CD8-positive, alpha-beta memory T cell (primary cell): Measurements from ENCODE around the gene GPR155. TPM values are rescaled to one million over a fixed set of nuclear protein-coding genes. Genes with fewer than 3 reads are reported as not detected.

Experiments used
- CTCF ChIA-PET: fragments of 350-600 bp; sonication (Branson Sonifier 250); formaldehyde crosslinking; loops from one replicate; lab custom pipeline; 2021; ENCODE audit warnings: antibody characterized with exemption; lab: Charles Lee
- POLR2A ChIA-PET: fragments of 350-600 bp; sonication (Branson Sonifier 250); formaldehyde crosslinking; loops from one replicate; lab custom pipeline; 2021; ENCODE audit warnings: antibody characterized with exemption; lab: Charles Lee
- DNase-seq, 5 donors: peaks; one replicate each; pipeline versions ENCODE4 v3.0.0 to v3.0.0-alpha.2; 2020 to 2022; ENCODE audit warnings: mixed read lengths in 1 of 5
- H3K27ac ChIP-seq: one replicate; pipeline ENCODE4 v1.7.0; 2013; ENCODE audit warnings: low read depth, mild to moderate bottlenecking, low read length, moderate library complexity
- H3K27me3 ChIP-seq: 2 replicates; pipeline ENCODE4 v1.7.0; 2013; ENCODE audit warnings: low read length, mild to moderate bottlenecking; ENCODE audit not compliant: insufficient read depth, poor library complexity, severe bottlenecking
- H3K36me3 ChIP-seq: 2 replicates; pipeline ENCODE4 v1.7.0; 2013; ENCODE audit warnings: mild to moderate bottlenecking, low read length, moderate library complexity; ENCODE audit not compliant: insufficient read depth
- H3K4me1 ChIP-seq: 2 replicates; pipeline ENCODE4 v1.7.0; 2013; ENCODE audit warnings: mild to moderate bottlenecking, low read length, moderate library complexity; ENCODE audit not compliant: insufficient read depth
- H3K4me3 ChIP-seq: 2 replicates; pipeline ENCODE4 v1.7.0; 2013; ENCODE audit warnings: mild to moderate bottlenecking, low read length
- H3K9me3 ChIP-seq: 2 replicates; pipeline ENCODE4 v1.7.0; 2013; ENCODE audit warnings: mild to moderate bottlenecking, low read length
- H3K27ac Mint-ChIP-seq, 8 donors: one replicate each; pipeline ENCODE4 v1.8.0; 2020 to 2021; ENCODE audit warnings: mixed read lengths in 8 of 8, mild to moderate bottlenecking in 6 of 8, inconsistent platforms in 3 of 8, moderate library complexity in 3 of 8
- H3K27me3 Mint-ChIP-seq, 2 donors: one replicate each; pipeline ENCODE4 v1.8.0; 2020 to 2021; ENCODE audit warnings: mixed read lengths in 2 of 2, mild to moderate bottlenecking in 1 of 2, moderate library complexity in 1 of 2
- H3K36me3 Mint-ChIP-seq, 3 donors: one replicate each; pipeline ENCODE4 v1.8.0; 2020 to 2021; ENCODE audit warnings: mixed read lengths in 3 of 3, inconsistent platforms in 1 of 3, mild to moderate bottlenecking in 1 of 3
- H3K4me1 Mint-ChIP-seq, 3 donors: one replicate each; pipeline ENCODE4 v1.8.0; 2020 to 2021; ENCODE audit warnings: mixed read lengths in 3 of 3, inconsistent platforms in 1 of 3, mild to moderate bottlenecking in 1 of 3
- H3K4me3 Mint-ChIP-seq, 7 donors: one replicate each; pipeline ENCODE4 v1.8.0; 2020 to 2021; ENCODE audit warnings: mixed read lengths in 7 of 7, mild to moderate bottlenecking in 6 of 7, moderate library complexity in 4 of 7, inconsistent platforms in 2 of 7
- H3K9me3 Mint-ChIP-seq, 5 donors: one replicate each; pipeline ENCODE4 v1.8.0; 2020 to 2022; ENCODE audit warnings: mixed read lengths in 5 of 5, mild to moderate bottlenecking in 3 of 5, moderate library complexity in 2 of 5, inconsistent platforms in 1 of 5
- polyA plus RNA-seq: library from polyadenylated mRNA; unstranded; fragments of 300-500 nt; fragmentation: Illumina TruSeq; gene quantifications from one replicate; pipeline ENCODE4 v1.2.3, GENCODE V29; 2021
- total RNA-seq, 2 experiments: library from RNA; stranded (reverse); gene quantifications; one replicate each; pipeline ENCODE4 v1.2.3, GENCODE V29; 2021

The GPR155 gene
- total and polyA plus RNA-seq, 3 experiments from 2014 or later = 4.5 to 12.6 (median 6.2) TPM

DNA sequence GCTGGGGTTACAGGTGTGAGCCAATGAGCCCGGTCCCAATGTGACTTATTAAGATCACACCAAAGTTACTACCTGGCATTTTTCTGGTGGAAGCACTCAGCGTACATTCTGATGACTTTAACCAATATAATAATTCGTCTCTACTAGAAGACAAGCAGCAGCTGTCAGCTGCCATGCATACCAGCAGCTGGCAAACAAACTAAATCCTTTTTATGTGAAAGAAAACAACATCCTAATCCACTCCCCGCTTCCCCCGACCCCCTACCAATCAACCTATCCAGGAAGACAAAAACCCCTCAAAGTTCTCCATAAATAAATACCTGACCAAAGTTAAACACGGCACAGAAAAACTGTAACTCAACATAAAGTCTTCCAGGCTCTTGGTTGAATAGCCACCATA is 42.1 kb downstream of the GPR155 start:
- ChIA-PET POLR2A (no interaction called here), CTCF (no interaction called here)
- Histone ChIP-seq H3K9me3 (no peaks in the 10 kb centered on the region), H3K36me3 (peaks cover 27% of the 10 kb centered on the region), H3K27ac (no peak overlapping the region), H3K4me3 (no peak overlapping the region), H3K4me1 (no peaks in the 10 kb centered on the region), H3K27me3 (no peaks in the 10 kb centered on the region)
- Mint-ChIP-seq H3K27me3 (no peaks in the 10 kb centered on the region), H3K4me3 (no peak overlapping the region), H3K9me3 (no peaks in the 10 kb centered on the region), H3K4me1 (peaks cover 0 to 5% (median 1%) of the 10 kb centered on the region in 3 donors), H3K27ac (peak overlapping the region in 1 of 8 donors; percentile 39), H3K36me3 (peaks cover 14 to 79% (median 27%) of the 10 kb centered on the region in 3 donors)
- no peak for DNase-seq

- Histone ChIP-seq H3K36me3 (peaks cover 30% of the 10 kb centered on the region), H3K4me1 (no peaks in the 10 kb centered on the region), H3K27me3 (no peaks in the 10 kb centered on the region), H3K9me3 (no peaks in the 10 kb centered on the region), H3K27ac (no peak overlapping the region), H3K4me3 (no peak overlapping the region)
- H3K4me3 Mint-ChIP-seq = no peak overlapping the region
- H3K9me3 Mint-ChIP-seq = no peaks in the 10 kb centered on the region
- CTCF ChIA-PET = no interaction called here
- DNase-seq = no peak
- POLR2A ChIA-PET = no interaction called here
- no peaks in the 10 kb centered on the region for H3K4me1 Mint-ChIP-seq
- peak overlapping the region in 2 of 8 donors; percentile 33 to 55 for H3K27ac Mint-ChIP-seq
- peaks cover 7 to 80% (median 18%) of the 10 kb centered on the region in 3 donors for H3K36me3 Mint-ChIP-seq
- H3K27me3 Mint-ChIP-seq = no peaks in the 10 kb centered on the region
Observed at GRCh38 chr2:174442546-174443510, 44.0 kb downstream of the GPR155 start.

DNA sequence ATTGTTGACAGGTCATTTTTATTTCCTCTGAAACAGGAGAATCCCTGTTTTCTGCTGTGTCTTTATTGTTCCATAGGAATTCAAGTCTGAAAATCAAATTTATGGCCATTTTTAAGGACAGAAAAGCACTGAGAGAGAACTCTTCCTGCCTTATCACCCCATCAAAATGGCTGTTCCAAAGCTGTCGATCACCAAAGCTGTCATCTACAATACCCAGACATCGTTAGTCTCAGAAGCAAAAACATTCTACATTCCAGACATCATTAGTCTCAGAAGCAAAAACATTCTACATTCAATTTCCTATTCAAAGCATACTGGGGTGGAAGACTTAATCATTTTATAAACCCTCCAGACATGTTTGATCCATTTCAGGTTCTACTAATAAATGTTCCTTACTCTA is 46.9 kb downstream of the GPR155 start:
- Histone ChIP-seq H3K4me1 (no peaks in the 10 kb centered on the region), H3K27me3 (no peaks in the 10 kb centered on the region), H3K36me3 (peaks cover 32% of the 10 kb centered on the region), H3K27ac (no peak overlapping the region), H3K9me3 (no peaks in the 10 kb centered on the region), H3K4me3 (no peak overlapping the region)
- Mint-ChIP-seq H3K27ac (no peak overlapping the region), H3K4me1 (no peaks in the 10 kb centered on the region), H3K9me3 (no peaks in the 10 kb centered on the region), H3K27me3 (no peaks in the 10 kb centered on the region), H3K36me3 (peaks cover 9 to 83% (median 13%) of the 10 kb centered on the region in 3 donors), H3K4me3 (no peak overlapping the region)
- ChIA-PET CTCF (no interaction called here), POLR2A (no interaction called here)
- no peak for DNase-seq

DNA sequence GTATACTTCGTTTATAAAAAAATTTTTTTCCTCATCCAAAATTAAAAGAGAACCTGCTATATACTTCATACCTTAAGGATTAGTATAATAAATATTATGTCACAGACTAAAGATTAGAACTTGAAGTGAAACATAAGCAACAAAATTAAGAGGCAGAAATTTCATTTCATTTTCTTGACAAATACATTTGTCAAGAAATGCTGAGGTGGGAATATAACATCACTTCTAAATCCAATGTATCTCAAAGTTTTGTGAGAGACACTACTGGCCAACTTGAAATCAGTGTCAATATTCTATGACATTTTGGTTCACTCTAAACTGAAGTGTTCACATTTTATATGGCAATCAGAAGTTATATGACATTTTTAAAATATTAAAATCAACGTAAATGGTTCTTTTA is 47.5 kb downstream of the GPR155 start:
- H3K27me3 Mint-ChIP-seq = no peaks in the 10 kb centered on the region
- H3K4me1 Mint-ChIP-seq = no peaks in the 10 kb centered on the region
- ChIA-PET POLR2A (no interaction called here), CTCF (no interaction called here)
- H3K9me3 ChIP-seq = no peaks in the 10 kb centered on the region
- H3K4me3 Mint-ChIP-seq = no peak overlapping the region
- DNase-seq = no peak
- H3K9me3 Mint-ChIP-seq = no peaks in the 10 kb centered on the region
- H3K36me3 Mint-ChIP-seq = peaks cover 6 to 80% (median 10%) of the 10 kb centered on the region in 3 donors
- no peak overlapping the region for H3K4me3 ChIP-seq
- no peaks in the 10 kb centered on the region for H3K4me1 ChIP-seq
- H3K36me3 ChIP-seq = peaks cover 26% of the 10 kb centered on the region
- H3K27ac Mint-ChIP-seq = no peak overlapping the region
- H3K27ac ChIP-seq = no peak overlapping the region
- no peaks in the 10 kb centered on the region for H3K27me3 ChIP-seq

DNA sequence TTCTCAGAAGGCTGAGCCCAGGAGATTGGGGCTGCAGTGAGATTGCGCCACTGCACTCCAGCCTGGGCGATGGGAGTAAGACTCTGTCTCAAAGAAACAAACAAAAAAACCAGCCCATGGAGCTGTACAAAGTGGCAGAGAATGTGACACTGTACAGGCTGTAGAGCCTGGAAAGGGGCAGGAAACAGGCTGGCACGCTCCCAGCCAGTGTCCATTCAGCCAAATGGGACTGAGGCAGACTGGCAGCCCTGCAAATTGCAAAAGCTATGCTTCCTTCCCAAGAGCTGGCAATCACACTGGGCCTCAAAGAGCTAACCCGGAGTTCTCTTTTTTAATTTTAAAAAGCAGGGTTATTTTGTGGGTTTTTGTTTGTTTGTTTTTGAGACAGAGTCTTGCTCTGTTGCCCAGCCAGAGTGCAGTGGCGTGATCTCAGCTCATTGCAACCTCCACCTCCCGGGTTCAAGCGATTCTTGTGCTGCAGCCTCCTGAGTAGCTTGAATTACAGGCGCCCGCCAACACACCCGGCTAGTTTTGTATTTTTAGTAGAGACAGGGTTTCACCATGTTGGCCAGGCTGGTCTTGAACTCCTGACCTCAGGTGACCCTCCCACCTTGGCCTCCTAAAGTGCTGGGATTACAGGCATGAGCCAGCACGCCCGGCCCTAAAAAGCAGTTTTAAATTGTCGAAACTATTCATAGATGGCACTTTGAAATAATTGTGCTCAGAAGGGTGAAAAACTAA is 48.5 kb downstream of the GPR155 start:
- CTCF ChIA-PET = no interaction called here
- POLR2A ChIA-PET = interaction anchor here (0.6 kb wide), 1 partner anchor 10 kb away, joined by 6 read pairs; no protein-coding TSS in a partner anchor
- H3K27me3 Mint-ChIP-seq = no peaks in the 10 kb centered on the region
- H3K27me3 ChIP-seq = no peaks in the 10 kb centered on the region
- H3K27ac ChIP-seq = no peak overlapping the region
- H3K4me3 Mint-ChIP-seq = no peak overlapping the region
- H3K4me3 ChIP-seq = no peak overlapping the region
- no peaks in the 10 kb centered on the region for H3K4me1 Mint-ChIP-seq
- peaks cover 25% of the 10 kb centered on the region for H3K36me3 ChIP-seq
- no peaks in the 10 kb centered on the region for H3K9me3 ChIP-seq
- no peaks in the 10 kb centered on the region for H3K9me3 Mint-ChIP-seq
- H3K4me1 ChIP-seq = no peaks in the 10 kb centered on the region
- peaks cover 9 to 78% (median 12%) of the 10 kb centered on the region in 3 donors for H3K36me3 Mint-ChIP-seq
- peak overlapping the region in 1 of 8 donors; percentile 32 for H3K27ac Mint-ChIP-seq
- DNase-seq = no peak

DNA sequence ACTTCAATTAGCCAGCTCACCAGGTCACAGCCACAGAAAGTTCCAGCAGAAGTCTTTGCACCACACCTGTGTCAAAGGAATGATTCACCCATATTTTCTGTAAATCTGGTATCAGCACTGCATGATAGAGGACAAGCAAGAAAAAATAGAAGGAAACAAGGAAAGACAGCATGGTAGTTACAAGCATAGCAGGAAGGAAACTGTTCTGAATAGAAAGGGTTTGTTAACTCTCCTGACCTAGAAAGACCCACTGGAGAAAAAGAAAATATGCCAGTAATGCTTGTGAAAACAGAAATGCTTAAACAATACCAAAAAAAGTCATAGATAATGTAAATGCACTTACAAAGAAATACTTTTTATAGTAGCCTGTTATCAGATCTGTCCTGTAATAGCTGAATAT is 50.5 kb downstream of the GPR155 start:
- Histone ChIP-seq H3K27me3 (no peaks in the 10 kb centered on the region), H3K9me3 (no peaks in the 10 kb centered on the region), H3K4me3 (no peak overlapping the region), H3K36me3 (peaks cover 14% of the 10 kb centered on the region), H3K27ac (no peak overlapping the region), H3K4me1 (no peaks in the 10 kb centered on the region)
- no peaks in the 10 kb centered on the region for H3K27me3 Mint-ChIP-seq
- peak overlapping the region in 4 of 8 donors; percentile 0 to 48 (median 26) for H3K27ac Mint-ChIP-seq
- H3K9me3 Mint-ChIP-seq = no peaks in the 10 kb centered on the region
- no peak for DNase-seq
- H3K4me1 Mint-ChIP-seq = no peaks in the 10 kb centered on the region
- peaks cover 16 to 68% (median 16%) of the 10 kb centered on the region in 3 donors for H3K36me3 Mint-ChIP-seq
- CTCF ChIA-PET = no interaction called here
- POLR2A ChIA-PET = no interaction called here
- no peak overlapping the region for H3K4me3 Mint-ChIP-seq

- no peak overlapping the region for H3K4me3 Mint-ChIP-seq
- no peaks in the 10 kb centered on the region for H3K4me1 Mint-ChIP-seq
- no peak overlapping the region for H3K27ac Mint-ChIP-seq
- ChIA-PET CTCF (interaction anchor here (0.9 kb wide), 1 partner anchor 142 kb away, joined by 3 read pairs; no protein-coding TSS in a partner anchor), POLR2A (no interaction called here)
- H3K4me3 ChIP-seq = no peak overlapping the region
- H3K9me3 Mint-ChIP-seq = peaks cover 0 to 11% (median 0%) of the 10 kb centered on the region in 5 donors
- peaks cover 7% of the 10 kb centered on the region for H3K36me3 ChIP-seq
- no peaks in the 10 kb centered on the region for H3K27me3 Mint-ChIP-seq
- H3K36me3 Mint-ChIP-seq = peaks cover 26 to 57% (median 29%) of the 10 kb centered on the region in 3 donors
- H3K9me3 ChIP-seq = no peaks in the 10 kb centered on the region
- no peak for DNase-seq
- no peaks in the 10 kb centered on the region for H3K4me1 ChIP-seq
- H3K27ac ChIP-seq = no peak overlapping the region
- H3K27me3 ChIP-seq = no peaks in the 10 kb centered on the region
Observed at GRCh38 chr2:174431902-174432301, 54.9 kb downstream of the GPR155 start.

DNA sequence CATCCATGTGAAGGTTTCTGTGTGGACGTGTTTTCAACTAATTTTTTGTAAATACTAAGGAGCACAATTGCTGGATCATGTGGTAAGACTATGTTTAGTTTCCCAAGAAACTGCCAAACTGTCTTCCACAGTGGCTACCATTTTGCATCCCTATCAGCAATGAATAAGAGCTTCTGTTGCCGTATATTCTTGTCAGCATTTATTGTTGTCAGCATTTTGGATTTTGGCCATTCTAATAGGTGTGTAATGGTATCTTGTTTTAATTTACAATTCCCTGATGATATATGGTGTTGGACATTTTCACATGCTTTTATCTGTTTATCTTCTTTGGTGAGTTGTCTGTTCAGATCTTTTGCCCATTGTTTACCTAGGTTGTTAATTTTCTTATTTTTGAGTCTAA is 56.8 kb downstream of the GPR155 start:
- Histone ChIP-seq H3K27ac (no peak overlapping the region), H3K9me3 (no peaks in the 10 kb centered on the region), H3K36me3 (no peaks in the 10 kb centered on the region), H3K4me3 (no peak overlapping the region), H3K27me3 (no peaks in the 10 kb centered on the region), H3K4me1 (no peaks in the 10 kb centered on the region)
- no peak overlapping the region for H3K4me3 Mint-ChIP-seq
- ChIA-PET CTCF (no interaction called here), POLR2A (interaction anchor here (0.6 kb wide), 1 partner anchor 132 kb away, joined by 4 read pairs; no protein-coding TSS in a partner anchor)
- H3K36me3 Mint-ChIP-seq = peaks cover 22 to 47% (median 23%) of the 10 kb centered on the region in 3 donors
- peaks cover 0 to 11% (median 0%) of the 10 kb centered on the region in 5 donors for H3K9me3 Mint-ChIP-seq
- no peaks in the 10 kb centered on the region for H3K27me3 Mint-ChIP-seq
- H3K4me1 Mint-ChIP-seq = no peaks in the 10 kb centered on the region
- H3K27ac Mint-ChIP-seq = no peak overlapping the region
- DNase-seq = no peak
